CD4-positive, alpha-beta T cell (primary cell): ENCODE results near the gene RIT2. TPM values are rescaled to one million over a fixed set of nuclear protein-coding genes. Genes with fewer than 3 reads are reported as not detected.

Experiments used
- ATAC-seq: fragments of 200-7000 bp; cut with Tn5 transposase; one replicate; pipeline ENCODE4 v1.10.0; 2022; ENCODE audit warnings: mild to moderate bottlenecking; ENCODE audit not compliant: poor library complexity
- CTCF ChIA-PET: fragments of 350-600 bp; sonication (Branson Sonifier 250); formaldehyde crosslinking; loops from one replicate; lab custom pipeline; 2021; ENCODE audit warnings: antibody characterized with exemption, inconsistent platforms; lab: Charles Lee
- POLR2A ChIA-PET: fragments of 350-600 bp; sonication (Branson Sonifier 250); formaldehyde crosslinking; loops from one replicate; lab custom pipeline; 2021; ENCODE audit warnings: antibody characterized with exemption, inconsistent platforms; lab: Charles Lee
- DNase-seq, 14 experiments: peaks; one replicate each; pipeline ENCODE4 v3.0.0-alpha.2; 2013 to 2020; ENCODE audit warnings: mixed read lengths in 2 of 14
- H3K27ac ChIP-seq, 2 donors: one replicate each; pipeline versions ENCODE4 v1.5.1 to v1.7.0; 2013; ENCODE audit warnings: low read length in 2 of 2, low read depth in 1 of 2, mild to moderate bottlenecking in 1 of 2
- H3K27me3 ChIP-seq, 2 experiments: 1 replicate in 1 of 2; 2 replicates in 1 of 2; pipeline versions ENCODE4 v1.6.1 to v1.7.0; 2013; ENCODE audit warnings: low read length in 2 of 2, control low read depth in 1 of 2, mild to moderate bottlenecking in 1 of 2, moderate library complexity in 1 of 2; ENCODE audit not compliant: insufficient read depth in 2 of 2, control insufficient read depth in 1 of 2
- H3K36me3 ChIP-seq: one replicate; pipeline ENCODE4 v1.6.1; 2013; ENCODE audit warnings: low read length, control low read depth; ENCODE audit not compliant: insufficient read depth
- H3K4me1 ChIP-seq: one replicate; pipeline ENCODE4 v1.6.1; 2013; ENCODE audit warnings: low read length, control low read depth; ENCODE audit not compliant: insufficient read depth
- H3K4me3 ChIP-seq: one replicate; pipeline ENCODE4 v1.5.1; 2013; ENCODE audit warnings: mild to moderate bottlenecking, low read length, moderate library complexity
- H3K9me3 ChIP-seq, 2 experiments: 1 replicate in 1 of 2; 2 replicates in 1 of 2; pipeline versions ENCODE4 v1.6.1 to v1.7.0; 2013; ENCODE audit warnings: low read length in 2 of 2, mild to moderate bottlenecking in 2 of 2, control low read depth in 1 of 2, moderate library complexity in 1 of 2; ENCODE audit not compliant: control insufficient read depth in 1 of 2, insufficient read depth in 1 of 2
- H3K27ac Mint-ChIP-seq: one replicate; pipeline ENCODE4 v1.8.0; 2020; ENCODE audit warnings: mixed read lengths
- H3K27me3 Mint-ChIP-seq: one replicate; pipeline ENCODE4 v1.8.0; 2021; ENCODE audit warnings: mixed read lengths
- H3K36me3 Mint-ChIP-seq: one replicate; pipeline ENCODE4 v1.8.0; 2021; ENCODE audit warnings: low read depth, mixed read lengths
- H3K4me1 Mint-ChIP-seq: one replicate; pipeline ENCODE4 v1.8.0; 2021; ENCODE audit warnings: low read depth, mixed read lengths
- H3K4me3 Mint-ChIP-seq: one replicate; pipeline ENCODE4 v1.8.0; 2020; ENCODE audit warnings: mild to moderate bottlenecking, mixed read lengths
- H3K9me3 Mint-ChIP-seq: one replicate; pipeline ENCODE4 v1.8.0; 2020; ENCODE audit warnings: mixed read lengths
- intact Hi-C, 2 experiments: fragments of 100-400 bp; cut with DNase I in 1 of 2; cut with micrococcal nuclease in 1 of 2; formaldehyde crosslinking; loops; one replicate each; pipeline versions ENCODE4 v1.15.1 to v1.9.0; 2023 to 2025; cut with DNase I, micrococcal nuclease
- total RNA-seq, 174 experiments: library from RNA in 2 of 174; stranded (reverse) in 2 of 174; gene quantifications; one replicate each; pipeline ENCODE4 v1.2.3 and lab custom pipeline; 2021 to 2026
- TF ChIP-seq, protein P1 (sequence below): fragments of 200-600 bp; IDR thresholded peaks from one replicate; pipeline ENCODE4 v1.8.0; 2022; ENCODE audit warnings: antibody characterized with exemption, mild to moderate bottlenecking

Gene RIT2
- total RNA-seq, 2 experiments from 2014 or later, result not detected

DNA sequence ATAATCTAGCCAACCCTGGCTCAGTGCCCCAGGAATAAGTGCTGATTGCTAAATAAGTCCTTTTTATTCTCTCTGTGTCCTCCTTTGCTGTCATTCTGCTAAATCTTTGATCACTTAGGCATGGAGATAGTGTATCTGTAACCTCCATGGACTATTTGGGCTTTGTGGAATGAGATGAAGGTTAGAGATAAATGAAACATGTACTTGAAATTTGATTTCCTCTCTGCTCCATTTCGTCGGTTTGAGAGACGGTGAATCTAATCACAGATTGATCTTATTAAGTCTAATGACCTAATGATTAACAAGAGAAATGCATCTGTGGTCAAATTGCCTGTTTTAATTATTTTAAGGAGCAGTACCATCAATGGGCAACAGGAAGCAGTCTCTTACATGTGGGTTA lies 159.2 kb downstream of the RIT2 start:
- H3K27ac ChIP-seq, result no peak overlapping the region
- no peaks in the 10 kb centered on the region for H3K27me3 ChIP-seq
- H3K36me3 ChIP-seq, result no peaks in the 10 kb centered on the region
- no peak overlapping the region for H3K27ac Mint-ChIP-seq
- TF ChIP-seq, protein P1, sequence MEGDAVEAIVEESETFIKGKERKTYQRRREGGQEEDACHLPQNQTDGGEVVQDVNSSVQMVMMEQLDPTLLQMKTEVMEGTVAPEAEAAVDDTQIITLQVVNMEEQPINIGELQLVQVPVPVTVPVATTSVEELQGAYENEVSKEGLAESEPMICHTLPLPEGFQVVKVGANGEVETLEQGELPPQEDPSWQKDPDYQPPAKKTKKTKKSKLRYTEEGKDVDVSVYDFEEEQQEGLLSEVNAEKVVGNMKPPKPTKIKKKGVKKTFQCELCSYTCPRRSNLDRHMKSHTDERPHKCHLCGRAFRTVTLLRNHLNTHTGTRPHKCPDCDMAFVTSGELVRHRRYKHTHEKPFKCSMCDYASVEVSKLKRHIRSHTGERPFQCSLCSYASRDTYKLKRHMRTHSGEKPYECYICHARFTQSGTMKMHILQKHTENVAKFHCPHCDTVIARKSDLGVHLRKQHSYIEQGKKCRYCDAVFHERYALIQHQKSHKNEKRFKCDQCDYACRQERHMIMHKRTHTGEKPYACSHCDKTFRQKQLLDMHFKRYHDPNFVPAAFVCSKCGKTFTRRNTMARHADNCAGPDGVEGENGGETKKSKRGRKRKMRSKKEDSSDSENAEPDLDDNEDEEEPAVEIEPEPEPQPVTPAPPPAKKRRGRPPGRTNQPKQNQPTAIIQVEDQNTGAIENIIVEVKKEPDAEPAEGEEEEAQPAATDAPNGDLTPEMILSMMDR, result no peak
- H3K4me1 ChIP-seq, result no peaks in the 10 kb centered on the region
- intact Hi-C loops, result no loop called here
- no peaks in the 10 kb centered on the region for H3K9me3 ChIP-seq
- H3K4me1 Mint-ChIP-seq, result no peaks in the 10 kb centered on the region
- peaks cover 10% of the 10 kb centered on the region for H3K9me3 Mint-ChIP-seq
- H3K36me3 Mint-ChIP-seq, result no peaks in the 10 kb centered on the region
- H3K27me3 Mint-ChIP-seq, result no peaks in the 10 kb centered on the region
- no peak overlapping the region for H3K4me3 Mint-ChIP-seq
- CTCF ChIA-PET, result no interaction called here
- POLR2A ChIA-PET, result no interaction called here
- H3K4me3 ChIP-seq, result no peak overlapping the region
- DNase-seq, result no peak
- ATAC-seq, result no peak

DNA sequence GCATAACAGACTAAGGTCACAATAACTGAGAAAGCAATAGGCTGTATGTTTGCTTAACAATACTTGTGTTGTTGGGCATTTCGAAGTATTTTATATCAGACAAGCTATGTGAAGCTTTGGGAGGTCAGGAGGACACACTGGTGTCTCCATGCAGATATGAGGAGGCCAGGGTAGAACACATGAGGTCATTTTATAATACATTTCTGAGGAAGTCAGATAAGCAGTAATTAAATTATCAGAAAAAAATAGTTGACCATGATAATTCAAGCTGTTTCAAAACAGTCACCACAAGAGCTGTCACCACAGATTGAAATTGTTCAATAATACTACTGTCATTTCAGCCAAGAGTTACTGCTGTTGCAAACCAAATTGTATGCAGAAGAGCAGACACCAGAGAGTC lies 160.6 kb downstream of the RIT2 start:
- H3K27ac Mint-ChIP-seq, result no peak overlapping the region
- H3K4me1 Mint-ChIP-seq, result no peaks in the 10 kb centered on the region
- Histone ChIP-seq H3K27me3 (no peaks in the 10 kb centered on the region), H3K27ac (no peak overlapping the region), H3K9me3 (no peaks in the 10 kb centered on the region), H3K36me3 (no peaks in the 10 kb centered on the region), H3K4me1 (no peaks in the 10 kb centered on the region), H3K4me3 (no peak overlapping the region)
- ChIA-PET POLR2A (no interaction called here), CTCF (no interaction called here)
- TF ChIP-seq, protein P1, result no peak
- H3K36me3 Mint-ChIP-seq, result no peaks in the 10 kb centered on the region
- ATAC-seq, result no peak
- no peaks in the 10 kb centered on the region for H3K27me3 Mint-ChIP-seq
- DNase-seq, result no peak
- intact Hi-C loops, result no loop called here
- peaks cover 9% of the 10 kb centered on the region for H3K9me3 Mint-ChIP-seq
- H3K4me3 Mint-ChIP-seq, result no peak overlapping the region

DNA sequence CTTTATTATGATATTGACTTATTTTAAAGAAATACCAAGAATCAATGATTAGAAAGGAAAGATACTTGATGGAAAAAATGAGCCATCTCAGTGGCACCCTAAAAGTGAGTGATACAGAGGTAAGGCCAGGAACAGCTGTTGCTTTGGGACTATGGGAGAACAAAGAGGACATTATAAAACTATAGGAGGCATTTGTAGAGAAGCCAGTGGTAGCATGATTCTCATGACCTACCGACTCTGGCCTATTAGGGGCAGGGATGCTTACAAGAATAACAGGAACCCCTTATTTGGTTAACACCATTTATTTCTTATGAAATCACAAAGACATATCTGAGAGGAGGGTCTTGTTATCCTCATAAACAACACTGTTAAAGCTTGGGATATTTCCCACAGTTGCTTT lies 162.2 kb downstream of the RIT2 start:
- H3K4me1 ChIP-seq, result no peaks in the 10 kb centered on the region
- no peak overlapping the region for H3K27ac Mint-ChIP-seq
- TF ChIP-seq, protein P1, result no peak
- intact Hi-C loops, result no loop called here
- CTCF ChIA-PET, result no interaction called here
- no peaks in the 10 kb centered on the region for H3K36me3 ChIP-seq
- ATAC-seq, result no peak
- no peaks in the 10 kb centered on the region for H3K9me3 ChIP-seq
- no peak overlapping the region for H3K4me3 Mint-ChIP-seq
- H3K27me3 Mint-ChIP-seq, result no peaks in the 10 kb centered on the region
- H3K36me3 Mint-ChIP-seq, result no peaks in the 10 kb centered on the region
- no peak overlapping the region for H3K4me3 ChIP-seq
- no peak for DNase-seq
- POLR2A ChIA-PET, result no interaction called here
- no peaks in the 10 kb centered on the region for H3K4me1 Mint-ChIP-seq
- H3K27me3 ChIP-seq, result no peaks in the 10 kb centered on the region
- H3K9me3 Mint-ChIP-seq, result peaks cover 11% of the 10 kb centered on the region
- H3K27ac ChIP-seq, result no peak overlapping the region
